NCI-H187 treated with DMSO at 0.1 percent for 48 hours (cell line): ENCODE results near the gene TFF1.

Experiments
- DNase-seq: peaks from one replicate; lab custom pipeline; 2025; lab: John Stamatoyannopoulos, UW

TFF1 gene

GRCh38 chr21:42398436-42399028 is 32.2 kb upstream of the TFF1 start:
- DNase-seq = no peak

DNA sequence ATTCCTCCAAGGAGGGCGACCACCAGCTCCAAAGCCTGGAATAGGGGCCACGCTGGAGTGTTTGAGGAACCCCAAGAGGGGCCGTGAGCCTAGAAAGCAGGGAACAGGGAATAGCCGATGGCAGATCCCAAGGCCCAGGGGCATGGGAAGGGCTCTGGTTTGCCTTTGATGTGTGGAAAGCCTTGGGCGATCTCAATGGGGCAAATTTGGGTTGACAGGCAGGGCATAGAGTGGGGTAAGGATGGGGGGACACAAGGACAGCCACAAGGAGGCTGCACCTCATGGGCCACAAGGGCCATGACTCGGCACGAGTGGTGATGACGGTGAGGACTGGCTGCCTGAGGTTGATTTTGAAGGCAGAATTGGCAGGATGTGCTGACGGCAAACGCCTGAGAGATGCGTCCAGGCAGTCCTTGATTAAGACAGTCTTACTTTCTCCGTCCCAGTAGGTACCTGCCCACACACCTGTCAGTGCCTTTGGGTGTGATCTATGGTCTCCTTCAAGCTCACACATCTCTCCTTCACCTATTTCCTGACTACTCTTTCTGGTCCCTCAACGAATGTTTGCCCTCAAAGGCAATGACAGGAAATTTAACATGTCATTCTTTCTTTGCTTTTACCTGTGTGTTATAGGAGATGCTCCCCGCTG is 31.5 kb upstream of the TFF1 start:
- no peak for DNase-seq

DNA sequence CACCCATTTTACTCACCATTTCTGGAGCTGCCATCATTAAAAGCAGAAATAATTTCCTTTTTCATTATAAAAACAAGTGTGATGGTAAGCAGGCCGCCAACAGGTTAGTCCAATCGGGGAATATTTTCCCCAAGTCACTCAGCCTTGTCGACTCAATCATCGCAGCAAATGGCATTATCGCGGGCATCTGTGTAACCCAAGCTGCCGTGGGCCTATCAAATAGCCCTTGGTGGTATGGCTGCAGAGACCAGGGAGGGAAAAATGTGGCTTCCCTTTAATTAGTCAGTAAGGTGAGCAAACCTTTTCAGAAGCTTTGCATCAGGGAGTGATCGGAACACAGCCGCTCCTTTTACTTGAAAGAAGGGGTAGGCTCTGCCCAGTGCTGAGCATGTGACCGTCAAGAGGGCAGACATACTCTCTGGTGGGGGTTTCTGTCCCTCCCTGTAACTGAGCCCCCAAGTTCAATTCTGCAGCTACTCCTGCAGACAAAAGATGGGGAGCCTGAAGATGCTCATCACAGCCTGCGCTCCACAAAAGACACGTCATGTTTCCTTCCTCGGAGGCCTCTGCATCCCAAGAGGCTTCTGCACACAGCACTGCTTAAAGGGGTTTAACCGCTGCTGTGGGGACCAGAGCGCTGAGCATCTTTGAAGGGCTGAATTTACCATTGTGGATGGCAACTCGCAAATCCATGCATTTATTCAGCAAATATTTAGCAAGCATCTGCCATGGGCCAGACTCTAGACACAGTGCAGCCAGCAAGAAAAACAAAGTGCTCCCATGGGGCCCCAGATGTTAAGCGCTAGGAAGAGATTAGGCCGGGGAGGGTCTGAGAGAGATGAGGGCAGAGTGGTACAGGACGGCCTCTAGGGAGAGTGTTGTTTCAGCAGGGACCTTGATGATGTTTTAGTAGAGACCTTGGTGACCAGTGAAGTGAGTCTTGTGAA is 30.7 kb upstream of the TFF1 start:
- DNase-seq = no peak

DNA sequence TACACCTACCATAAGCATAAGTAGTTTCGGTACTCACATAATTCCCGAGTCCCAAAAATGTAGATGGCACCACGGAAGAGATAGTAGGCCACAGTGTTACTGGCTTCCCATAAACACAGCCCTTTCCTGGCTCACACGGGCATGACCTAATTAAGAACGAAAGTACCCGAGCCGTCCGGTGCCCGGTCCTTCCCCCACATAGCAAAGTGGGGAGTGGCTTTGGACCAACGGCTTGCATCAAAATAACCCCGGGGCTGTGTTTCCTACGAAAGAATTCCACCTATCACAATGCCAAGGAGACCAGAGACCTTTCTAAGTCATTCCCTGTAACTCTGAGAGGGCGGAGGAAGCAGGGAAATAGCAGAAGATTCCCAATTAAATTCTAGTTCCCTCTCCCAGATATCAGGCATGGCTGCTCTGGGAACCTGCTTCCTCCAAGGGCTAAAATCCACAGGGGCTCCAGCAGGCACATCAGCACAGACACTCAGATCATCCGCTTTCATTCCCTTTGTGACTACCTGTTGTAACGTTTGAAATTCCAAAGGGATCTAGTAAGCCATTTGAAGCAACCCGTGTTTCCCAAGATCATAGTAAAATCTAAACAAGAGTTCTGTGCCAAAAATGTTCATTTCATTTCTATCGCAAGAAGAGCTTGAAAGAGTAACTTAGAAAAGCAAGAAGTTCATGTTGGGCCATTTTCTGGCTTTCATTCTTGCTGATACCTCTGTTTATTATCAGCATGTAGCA is 29.7 kb upstream of the TFF1 start, which contains the start of gene TMPRSS3:
Gene TMPRSS3 (minus strand): TSS at position 148 of the 747 bp plus-strand sequence. CDS start 635 bp downstream, outside the sequence.
- no peak for DNase-seq

DNA sequence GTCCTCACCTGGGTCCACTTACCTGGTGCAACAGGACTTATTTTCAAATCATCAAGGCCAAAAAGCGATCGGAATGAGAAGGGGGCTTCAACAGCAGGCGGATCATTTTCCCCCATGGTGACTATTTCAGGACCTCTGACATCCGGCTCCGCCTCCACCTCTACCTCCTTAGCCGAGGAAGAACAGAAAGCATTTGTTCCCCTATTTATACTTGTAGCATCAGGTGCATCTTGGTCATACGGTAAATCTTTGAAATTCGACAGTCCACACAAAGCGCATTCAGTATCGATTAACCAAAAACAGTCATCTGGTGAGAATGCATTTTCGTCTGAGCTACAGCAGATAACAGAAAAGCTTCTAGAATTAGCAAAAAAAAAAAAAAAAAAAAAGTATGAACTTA is 29.0 kb upstream of the TFF1 start:
- DNase-seq = no peak

- DNase-seq = no peak
Observed at GRCh38 chr21:42393443-42393950, 27.2 kb upstream of the TFF1 start.

GRCh38 chr21:42392731-42393442 is 26.6 kb upstream of the TFF1 start:
- DNase-seq = no peak

DNA sequence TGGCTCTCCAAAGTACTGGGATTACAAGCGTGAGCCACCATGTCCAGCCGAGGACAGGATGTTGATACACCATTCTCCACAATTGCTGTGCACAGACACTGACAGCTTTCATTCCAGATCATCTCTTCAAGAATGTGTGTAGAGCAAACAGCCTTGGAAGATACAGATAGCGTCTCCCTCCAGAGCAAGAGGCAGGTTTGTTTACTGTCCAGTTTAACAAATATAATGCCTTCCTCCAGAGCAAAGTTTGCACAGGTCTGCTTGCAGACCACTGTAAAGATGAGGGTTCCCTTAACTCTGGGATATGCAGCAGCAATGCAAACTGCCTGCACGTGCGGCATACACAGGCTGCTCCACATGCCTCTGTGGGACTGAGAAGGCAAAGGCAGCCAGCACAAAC is 25.0 kb upstream of the TFF1 start:
- no peak for DNase-seq

DNA sequence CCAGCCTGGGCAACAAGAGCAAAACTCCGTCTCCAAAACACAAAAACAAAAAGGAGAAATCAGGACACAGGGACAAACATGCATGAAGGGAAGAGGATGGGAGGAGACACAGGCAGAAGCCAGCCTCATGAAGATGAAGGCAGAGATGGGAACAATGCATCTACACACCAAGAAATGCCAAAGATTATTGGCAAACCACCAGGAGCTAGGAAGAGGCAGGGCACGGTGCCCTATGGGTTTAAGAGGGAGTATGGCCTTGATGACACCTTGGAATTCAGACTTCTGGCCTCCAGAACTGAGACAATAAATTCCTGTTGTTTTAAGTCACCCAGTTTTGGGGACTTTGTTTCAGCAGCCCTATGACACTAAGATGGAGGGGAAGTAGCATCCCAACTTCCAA is 24.4 kb upstream of the TFF1 start:
- no peak for DNase-seq

DNA sequence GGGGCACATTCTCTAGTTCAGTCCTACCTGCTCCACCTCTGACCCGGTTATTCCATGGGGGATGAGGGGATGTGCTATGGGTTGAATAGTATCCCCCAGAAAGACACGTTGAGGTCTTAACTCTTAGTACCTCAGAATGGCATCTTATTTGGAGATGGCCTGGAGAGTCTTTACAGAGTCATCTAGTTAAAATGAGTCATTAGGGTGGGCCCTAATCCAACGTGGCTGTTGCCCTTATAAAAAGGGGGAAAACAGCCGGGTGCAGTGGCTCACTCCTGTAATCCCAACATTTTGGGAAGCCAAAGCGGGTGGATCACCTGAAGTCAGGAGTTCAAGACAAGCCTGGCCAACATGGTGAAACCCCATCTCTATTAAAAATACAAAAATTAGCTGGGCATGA is 23.9 kb upstream of the TFF1 start:
- DNase-seq = no peak

DNA sequence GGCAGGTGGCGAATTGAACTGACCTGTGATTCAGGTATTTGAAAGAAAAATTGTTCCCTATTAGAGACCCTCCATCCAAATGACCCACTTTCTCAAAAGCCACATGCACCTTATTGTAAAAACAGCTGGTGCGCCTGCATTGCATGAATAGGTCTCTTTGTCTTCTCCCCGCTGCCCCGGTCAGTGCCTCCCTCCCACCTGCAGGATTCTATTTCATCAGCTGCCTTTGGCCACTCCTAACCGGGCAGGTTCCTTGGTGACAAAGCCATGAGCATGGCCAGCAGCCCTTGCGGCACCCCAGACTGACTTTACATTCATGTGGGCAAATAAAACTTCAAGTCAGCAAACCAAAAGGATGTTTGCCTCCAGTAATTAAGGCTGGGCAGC is 23.1 kb upstream of the TFF1 start:
- DNase-seq = no peak

DNA sequence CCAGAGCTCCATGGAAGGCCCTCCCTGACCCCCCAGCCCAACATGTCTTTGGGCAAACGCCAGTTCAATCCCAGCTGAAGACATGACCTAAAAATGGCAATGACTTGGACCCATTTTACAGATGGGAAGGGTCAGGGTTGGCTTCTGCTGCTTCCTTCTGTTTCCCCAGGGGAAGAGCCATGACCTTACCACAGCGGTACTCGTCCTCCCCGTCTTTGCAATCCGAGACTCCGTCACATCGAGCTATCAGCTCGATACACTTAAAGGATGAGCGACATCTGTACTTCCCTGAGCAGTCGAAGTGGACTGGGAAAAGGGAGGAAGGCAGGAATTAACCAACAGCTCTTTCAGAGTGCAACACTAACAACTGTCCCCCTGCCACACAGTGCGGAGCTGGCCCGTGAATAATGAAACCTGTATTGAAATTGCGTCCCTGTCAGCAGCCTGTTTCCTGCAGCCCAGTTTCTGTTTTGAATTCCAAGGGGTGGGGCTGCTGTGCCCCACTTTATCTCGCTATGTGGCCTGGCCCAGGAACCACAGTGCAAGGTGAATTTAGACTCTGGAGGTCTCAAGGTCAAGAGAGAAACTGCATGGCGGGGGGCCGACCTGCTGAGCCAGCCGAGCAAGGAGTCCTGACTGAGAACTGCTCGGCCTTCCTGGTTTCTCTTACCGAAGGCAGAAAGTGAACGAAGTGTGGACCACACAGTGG is 22.6 kb upstream of the TFF1 start:
- no peak for DNase-seq

- DNase-seq = no peak
Observed at GRCh38 chr21:42387843-42388340, 21.6 kb upstream of the TFF1 start.

- DNase-seq = no peak
Observed at GRCh38 chr21:42387164-42387563, 20.8 kb upstream of the TFF1 start.

- no peak for DNase-seq
Observed at GRCh38 chr21:42386034-42386591, 19.8 kb upstream of the TFF1 start.

GRCh38 chr21:42385619-42386018 is 19.3 kb upstream of the TFF1 start:
- DNase-seq = no peak

DNA sequence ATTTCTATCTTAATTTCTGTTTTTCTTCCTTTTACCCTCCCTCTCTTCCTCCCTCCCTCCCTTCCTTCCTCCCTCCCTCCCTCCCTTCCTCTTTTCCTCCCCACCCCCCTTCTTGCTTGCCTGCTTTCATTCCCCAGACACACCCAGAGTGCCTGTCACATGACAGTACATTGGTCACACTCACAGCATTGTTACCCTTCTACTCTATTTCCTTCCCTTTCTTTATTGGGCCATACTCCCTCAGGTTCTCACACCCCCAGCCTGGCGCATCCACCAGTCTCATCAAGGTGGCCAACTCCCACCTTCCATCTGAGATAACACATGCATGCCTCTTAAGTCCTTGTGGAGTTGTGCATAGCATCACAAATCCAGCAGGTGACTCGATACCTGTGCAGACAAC is 18.7 kb upstream of the TFF1 start:
- DNase-seq = no peak

GRCh38 chr21:42384156-42384945 is 18.0 kb upstream of the TFF1 start:
- DNase-seq = no peak

DNA sequence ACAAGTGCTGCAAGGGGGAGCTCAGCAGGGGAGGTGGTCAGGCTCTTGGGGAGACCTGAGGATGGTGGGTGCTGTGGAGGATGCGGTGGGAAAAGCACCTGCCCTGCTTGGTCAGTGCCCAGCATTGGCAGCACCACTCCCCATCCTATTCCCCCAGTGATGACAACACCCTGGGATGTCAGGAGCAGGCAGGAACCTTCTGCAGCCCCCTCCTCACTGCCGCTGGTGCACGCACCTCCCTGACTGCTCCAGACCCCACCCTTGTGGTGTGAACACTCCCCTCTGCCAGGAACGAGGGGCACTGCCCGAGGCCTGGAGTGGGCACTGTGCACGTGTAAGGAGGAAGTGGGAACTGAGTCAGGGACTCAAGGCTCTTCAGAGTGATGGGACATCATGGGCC is 17.0 kb upstream of the TFF1 start:
- DNase-seq = no peak
